HG03066 (cell line): Measurements from ENCODE around the gene DHRS3.

Experiments
- ATAC-seq: cut with Tn5 transposase; IDR thresholded peaks from one replicate; pipeline ENCODE4 v1.9.1; 2021; ENCODE audit warnings: low read depth; ENCODE audit not compliant: unreplicated experiment

Gene DHRS3

DNA sequence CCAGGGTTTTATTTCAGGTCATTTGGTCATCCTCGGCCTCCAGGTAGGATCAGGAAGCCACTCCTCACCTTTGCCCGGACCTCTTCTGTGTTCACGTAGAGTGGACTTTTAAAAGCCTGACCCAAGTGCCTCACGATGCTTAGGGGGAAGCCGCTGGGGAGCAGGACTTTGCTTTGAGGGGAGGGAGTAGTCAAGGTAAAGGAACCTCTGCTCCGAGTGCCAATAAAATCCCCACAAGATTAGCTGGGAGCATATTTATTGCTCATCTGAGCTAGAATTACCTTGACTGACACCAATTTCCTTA lies 603 bp upstream of the DHRS3 start:
- ATAC-seq, result no peak

DNA sequence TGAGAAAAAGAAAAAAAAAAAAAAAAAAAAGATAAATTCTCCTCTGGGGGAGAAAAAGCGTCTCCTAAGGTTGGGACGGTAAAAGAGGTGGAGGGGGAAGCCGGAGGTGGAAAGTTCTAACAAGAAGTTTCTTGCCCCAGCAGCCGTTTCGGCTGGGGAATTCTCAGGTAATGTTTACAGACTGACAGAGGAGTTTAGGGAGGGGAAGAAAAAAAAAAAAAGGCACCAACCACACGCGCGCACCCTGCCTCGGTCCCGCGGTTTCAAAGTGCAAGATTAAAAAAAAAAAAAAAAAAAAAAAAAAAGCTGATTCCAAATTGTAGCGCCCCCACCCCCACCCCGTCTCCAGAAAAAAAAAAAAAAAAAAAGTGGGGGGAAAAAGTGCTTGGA lies 504 bp downstream of the DHRS3 start:
- no peak for ATAC-seq

DNA sequence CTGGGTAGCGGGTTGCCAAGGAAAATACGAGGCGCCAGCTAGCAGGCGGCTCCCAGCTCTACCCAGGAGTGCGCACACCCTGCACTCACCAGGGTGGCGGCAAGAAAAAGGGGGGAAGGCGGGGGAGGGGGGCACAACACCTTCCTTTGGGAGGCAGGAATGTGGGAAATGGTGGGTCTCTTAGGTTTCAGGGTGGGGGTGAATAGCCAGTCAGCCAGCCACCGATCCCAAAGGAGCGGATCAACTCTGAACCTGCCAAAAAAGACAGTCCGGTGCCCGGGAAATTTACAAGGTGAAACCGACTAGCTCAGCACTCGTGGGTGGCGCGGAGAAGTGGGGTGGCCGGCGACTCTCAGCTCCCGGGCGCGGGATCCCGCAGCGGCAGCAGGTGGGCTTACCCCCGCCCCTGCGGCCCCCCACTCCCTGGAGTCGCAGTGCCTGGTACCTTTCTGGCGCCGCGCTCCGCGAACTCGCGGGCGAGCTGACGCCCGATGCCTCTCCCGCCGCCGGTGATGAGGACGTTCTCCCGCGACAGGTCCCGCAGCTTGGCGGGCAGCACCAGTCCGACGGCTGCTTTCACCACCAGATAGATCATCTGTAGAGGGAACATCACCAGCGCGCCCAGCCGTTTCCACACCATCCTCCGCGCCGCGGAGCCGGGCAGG lies 1.2 kb downstream of the DHRS3 start:
- ATAC-seq, result no peak

DNA sequence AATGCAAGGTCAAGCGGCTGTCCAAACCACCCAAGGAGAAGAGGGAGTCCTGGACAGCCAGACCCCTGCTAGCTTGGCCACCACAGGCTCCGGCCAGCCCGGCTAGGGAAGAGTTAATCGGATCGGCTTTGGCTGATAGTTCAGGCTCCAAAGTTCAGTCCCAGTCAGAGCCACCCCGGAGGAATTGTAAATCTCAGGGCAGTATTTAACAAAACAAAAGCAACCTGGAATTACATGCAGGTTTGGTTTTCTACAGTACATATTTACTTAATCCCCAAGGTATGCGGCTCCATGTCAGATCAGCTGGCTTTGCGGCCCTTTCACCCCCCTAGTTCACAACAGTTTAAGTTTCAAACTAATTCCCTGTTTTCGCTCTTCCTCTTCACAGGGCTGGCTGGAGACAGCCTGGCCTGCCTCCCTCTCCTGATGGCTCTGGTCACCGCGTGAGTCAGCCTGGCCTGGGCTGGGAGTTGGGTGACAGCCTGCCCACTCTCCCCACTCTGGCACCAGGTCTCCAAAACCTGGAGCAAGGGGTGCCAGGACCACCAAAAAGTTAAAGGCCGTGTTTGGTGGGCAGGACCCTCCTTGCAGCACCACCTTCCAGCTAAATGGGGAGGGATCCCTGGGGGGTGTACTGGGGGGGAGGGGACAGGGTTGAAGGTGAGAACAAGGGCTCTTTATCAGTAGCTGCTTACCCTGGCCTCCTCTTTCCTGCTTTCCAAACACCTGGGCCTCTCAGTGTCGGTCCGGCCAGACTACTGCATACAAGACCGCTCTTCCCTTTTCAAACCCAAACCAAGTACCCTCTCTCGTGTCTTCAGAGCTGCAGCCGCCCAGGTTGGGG lies 1.9 kb downstream of the DHRS3 start:
- ATAC-seq, result no peak

DNA sequence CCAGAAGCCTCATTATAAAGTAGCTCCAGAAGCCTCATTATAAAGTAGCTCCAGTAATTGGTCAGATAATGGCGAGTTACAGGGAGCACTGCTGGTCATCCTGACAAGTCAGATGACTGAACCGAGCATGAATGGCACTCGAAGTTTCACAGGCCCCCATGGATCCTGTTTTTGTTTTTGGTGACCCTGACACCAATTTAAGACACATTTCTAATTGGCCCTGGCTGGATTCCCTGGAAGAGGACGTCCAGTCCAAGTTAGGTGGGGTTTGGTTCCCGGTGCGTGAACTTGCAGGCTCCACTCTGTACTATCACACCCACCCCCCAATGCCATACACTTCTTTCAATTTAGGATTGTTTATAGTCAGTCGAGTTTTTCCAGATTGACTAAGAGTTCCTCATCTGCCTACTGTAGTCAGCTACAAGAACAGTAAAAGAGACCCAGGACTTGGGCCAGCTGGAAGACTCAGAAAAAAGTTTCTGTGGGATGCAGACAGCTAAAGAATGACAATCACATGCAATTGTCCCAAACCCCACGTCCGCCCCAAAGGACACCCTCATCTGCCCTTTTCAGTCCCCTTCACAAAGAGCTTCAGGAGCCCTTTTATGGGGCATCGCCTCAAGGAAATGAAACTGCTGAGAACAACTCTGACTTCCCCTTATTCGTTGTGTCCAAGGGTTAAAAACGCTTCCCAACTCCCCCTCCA lies 2.7 kb downstream of the DHRS3 start:
- no peak for ATAC-seq

DNA sequence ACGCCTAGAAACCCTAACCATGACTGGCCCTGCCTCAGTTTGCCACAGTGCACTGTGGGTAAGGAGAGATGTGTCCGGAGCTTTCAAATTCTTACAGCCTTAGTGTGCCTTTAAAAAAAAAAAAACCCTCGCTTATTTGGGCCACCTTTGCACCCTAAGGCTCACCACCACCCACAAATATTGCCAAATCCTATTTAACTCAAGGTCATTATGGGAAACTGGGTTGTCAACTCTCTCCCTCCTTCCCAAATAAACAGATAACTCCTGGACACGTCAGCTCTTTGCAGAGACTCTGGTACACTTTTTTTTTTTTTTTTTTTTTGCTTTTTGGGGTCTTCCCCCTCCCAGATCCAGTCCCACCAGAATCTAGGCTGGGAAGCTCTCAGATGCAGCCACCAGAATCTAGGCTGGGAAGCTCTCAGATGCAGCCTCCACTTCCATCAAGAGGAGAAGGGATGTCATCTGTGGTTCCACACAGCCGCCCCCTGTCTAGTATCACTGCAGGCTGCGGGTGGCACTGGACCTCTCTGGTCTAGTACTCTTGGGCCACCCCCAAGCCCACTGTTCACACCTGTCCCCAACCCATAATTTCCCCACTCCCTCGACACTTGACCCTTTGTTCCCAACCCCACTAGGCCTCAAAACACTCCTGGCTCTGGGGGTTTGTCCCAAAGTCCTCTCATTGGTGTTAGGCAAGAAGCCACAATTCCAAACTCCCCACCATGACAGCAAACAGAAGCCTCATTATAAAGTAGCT lies 3.4 kb downstream of the DHRS3 start:
- ATAC-seq, result no peak

DNA sequence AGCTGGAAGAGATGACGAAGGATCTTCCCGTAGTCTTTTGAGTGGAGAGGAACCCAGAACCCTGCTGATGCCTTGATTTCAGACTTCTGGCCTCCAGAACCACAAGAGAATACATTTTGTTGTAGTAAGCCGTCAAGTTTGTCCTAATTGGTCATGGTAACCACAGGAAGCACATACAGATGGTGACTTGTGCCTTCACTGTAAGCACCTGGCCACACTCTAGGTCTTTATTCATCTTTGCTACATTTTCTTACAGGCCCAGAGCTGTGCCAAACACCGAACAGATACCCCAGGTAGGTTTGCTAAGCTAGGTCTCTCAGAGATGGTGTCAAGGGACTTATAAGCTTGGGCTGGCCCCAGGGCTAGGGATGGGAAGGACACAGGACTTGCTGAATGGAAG lies 4.8 kb downstream of the DHRS3 start:
- ATAC-seq, result no peak

DNA sequence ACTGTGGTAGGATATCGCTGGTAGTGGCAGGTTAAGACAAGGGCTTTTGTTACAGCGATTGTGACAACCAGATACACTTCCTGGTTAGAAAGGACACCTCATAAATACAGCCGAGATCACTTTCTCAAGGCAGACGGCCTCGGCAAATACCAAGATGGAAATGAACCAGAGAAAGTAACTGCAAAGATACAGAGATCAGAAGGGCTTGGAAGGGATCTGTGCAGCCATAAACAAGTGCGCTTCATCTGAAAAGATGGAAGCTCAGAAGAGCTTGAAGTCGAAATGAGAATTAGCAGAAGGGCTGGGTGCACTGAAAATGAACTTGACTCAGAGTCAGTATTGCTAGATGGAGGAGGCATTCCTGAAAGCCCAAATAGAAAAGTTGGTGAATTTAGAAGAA lies 7.1 kb downstream of the DHRS3 start:
- ATAC-seq, result no peak

DNA sequence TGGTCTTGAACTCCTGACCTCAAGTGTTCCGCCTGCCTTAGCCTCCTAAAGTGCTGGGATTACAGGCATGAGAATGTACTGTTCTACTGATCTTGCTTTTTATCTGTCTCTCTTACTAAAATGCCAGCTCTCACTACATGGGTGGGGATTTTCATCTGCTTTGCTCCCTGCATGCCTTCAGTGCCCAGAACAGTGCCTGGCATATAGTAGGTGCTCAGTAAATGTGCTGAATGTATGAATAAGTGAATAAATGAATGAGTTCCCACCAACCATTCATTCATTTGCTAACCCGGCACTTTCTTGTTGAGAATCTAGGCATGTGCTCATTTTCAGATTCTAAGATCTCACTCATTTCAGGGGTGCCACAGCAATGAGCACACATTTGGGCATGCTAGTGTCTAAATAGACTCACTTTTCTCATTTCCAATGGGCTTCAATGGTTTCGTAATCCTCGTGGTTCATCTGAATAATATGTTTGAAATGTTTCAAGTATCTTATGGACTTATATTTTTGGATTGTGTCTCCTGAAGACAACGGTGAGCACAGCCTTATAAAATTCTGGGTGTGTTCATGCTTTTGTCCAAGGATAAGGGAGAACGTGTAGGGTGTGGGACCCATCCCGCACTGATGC lies 7.6 kb downstream of the DHRS3 start:
- ATAC-seq, result no peak

DNA sequence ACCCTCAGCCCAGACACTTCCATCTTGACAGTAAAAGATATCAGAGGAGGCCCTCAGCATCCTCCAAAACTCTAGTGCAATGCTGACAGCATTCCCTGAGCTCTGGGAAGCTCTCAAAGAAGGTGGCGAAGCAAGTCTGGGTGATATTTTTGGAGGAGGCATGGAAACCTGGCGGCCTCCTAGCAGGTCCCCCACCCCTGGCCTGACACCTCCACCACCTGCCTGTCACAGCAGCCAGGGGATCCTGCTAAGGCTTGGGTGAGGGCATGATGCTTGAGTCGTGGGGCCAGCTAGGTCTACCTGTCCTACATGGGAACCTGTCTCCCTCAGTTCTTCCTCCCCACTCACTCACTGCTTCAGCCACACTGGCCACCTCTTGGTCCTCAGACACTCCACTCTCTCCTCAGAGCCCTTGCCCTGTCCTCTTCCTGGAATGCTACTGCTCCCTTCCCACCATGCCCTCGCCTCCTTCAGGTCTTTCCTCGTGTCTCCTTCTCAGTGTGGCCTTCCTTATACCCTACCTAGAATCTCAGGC lies 8.5 kb downstream of the DHRS3 start:
- ATAC-seq, result no peak

DNA sequence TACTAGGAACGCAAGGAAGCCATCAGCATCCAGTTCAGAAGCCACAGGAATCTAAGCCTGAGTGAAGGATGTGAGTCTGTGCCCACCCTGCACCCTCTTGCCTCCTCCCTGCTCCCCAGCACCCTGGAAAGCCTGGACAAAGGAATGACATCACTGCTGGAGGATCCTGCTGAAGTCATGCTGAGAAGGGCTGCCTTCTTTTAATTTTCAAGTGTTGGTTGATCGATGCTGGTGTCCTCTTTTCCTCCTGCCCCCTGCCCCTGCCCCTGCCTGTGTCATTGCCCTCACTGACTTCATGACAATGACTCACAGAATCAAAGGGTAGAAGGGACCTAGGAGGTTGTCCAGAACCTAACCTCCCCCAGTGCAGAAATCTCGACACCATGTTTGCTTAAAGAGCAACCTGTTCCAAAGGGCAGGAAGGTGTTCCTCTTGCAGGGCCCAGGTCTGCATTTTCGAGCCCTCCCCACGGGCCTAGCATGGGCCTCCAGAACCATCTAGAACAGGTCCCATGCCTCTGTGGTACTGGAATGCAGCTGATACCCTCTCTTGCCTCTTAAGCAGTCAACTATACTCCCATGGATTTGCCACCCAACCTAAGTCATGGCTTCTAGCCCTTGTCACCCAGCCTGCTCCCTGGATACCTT lies 9.6 kb downstream of the DHRS3 start:
- no peak for ATAC-seq

DNA sequence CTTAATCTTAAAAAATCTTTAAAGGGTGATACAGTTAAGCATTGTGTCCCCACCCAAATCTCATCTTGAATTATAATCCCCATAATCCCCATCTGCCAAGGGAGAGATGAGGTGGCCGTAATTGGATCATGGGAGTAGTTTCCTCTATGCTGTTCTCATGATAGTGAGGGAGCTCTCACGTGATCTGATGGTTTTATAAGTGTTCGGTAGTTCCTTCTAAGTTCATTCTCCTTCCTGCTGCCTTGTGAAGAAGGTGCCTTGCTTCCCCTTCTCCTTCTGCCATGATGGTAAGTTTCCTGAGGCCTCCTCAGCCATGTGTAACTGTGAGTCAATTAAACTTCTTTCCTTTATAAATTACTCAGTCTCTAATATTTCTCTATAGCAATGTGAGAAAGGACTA lies 10.7 kb downstream of the DHRS3 start:
- no peak for ATAC-seq

DNA sequence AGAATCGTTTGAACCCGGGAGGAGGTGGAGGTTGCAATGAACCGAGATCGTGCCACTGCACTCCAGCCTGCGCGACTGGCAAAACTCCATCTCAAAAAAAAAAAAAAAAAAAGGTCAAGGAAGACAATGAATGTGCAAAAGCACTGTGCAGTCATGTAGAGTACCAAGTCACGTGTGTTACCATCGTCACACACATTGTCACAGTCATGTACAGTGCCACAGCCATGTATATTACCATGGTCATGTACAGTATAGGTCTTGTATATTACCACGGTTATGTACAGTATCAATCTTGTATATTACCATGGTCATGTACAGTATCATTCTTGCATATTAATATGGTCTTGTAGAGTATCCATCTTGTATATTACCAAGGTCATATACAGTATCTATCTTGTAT lies 13.0 kb downstream of the DHRS3 start:
- ATAC-seq, result no peak

DNA sequence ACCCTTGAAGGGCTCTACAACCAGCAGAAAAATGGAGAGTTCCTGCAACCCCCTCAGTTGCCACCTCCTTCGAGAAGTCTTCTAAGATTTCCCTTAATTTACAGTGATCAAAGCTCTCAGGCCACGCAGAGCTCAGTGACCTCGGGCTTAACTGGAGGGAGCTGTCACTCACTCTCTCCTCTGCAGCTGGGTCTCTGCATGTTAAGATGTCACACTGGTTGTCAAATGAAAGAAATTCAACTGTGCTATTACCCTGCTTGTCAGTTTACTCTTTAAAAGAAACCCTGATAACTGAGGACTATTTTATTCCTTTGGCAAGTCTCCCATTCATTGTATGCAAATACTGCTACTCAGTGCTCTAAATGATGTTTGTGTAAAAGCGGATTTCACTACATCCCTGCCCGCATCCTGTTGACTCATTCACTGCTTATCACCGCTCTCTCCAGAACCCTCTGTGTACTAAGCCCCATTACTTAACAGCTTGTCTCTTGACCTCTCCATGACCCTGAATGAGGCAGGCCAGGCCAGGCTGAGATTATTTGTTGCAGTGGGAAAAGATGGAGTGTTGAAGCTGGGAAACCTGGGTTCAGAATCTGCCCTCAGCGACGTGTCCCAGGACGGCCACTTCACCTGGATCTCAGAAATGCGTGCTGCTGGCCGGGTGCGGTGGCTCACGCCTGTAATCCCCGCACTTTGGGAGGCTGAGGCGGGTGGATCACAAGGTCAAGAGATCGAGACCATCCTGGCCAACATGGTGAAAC lies 13.7 kb downstream of the DHRS3 start:
- peak; percentile 65 for ATAC-seq

DNA sequence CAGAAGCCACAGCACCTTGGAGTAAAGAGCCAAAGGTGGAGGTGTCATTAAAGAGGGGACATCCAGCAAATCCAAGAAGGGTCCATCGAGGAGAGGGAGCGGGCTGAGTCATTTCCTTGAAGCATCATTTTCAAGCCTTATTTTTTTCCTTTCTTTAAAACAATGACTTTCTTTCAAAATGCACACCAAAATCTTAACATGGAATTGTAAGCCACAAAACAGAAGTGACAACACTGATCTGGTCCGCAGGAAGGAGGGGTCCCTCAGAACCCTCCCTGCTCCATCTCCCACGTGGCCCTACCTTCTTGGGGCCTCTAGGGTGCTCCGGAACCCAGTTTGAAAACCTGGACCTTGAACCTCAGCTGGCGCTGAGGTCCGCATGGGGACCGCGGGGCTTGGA lies 14.8 kb downstream of the DHRS3 start:
- no peak for ATAC-seq

DNA sequence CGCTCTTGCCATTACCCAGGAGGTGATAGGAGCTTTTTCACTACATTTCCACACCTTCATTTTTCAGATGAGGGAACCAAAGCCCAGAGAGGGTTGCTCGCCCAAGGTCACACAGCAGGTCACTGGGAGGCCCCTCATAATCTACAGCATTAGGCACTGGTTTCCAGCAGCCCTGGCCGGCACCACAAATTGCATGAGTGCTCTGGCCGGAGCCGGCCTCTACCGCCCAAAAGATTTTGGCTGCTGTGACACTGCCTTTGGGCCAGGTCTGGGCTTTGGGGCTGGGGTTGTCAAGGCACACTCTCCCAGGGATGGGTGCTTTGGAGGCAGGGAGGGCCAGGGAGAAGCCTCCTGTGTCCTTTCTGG lies 15.4 kb downstream of the DHRS3 start:
- ATAC-seq, result no peak

DNA sequence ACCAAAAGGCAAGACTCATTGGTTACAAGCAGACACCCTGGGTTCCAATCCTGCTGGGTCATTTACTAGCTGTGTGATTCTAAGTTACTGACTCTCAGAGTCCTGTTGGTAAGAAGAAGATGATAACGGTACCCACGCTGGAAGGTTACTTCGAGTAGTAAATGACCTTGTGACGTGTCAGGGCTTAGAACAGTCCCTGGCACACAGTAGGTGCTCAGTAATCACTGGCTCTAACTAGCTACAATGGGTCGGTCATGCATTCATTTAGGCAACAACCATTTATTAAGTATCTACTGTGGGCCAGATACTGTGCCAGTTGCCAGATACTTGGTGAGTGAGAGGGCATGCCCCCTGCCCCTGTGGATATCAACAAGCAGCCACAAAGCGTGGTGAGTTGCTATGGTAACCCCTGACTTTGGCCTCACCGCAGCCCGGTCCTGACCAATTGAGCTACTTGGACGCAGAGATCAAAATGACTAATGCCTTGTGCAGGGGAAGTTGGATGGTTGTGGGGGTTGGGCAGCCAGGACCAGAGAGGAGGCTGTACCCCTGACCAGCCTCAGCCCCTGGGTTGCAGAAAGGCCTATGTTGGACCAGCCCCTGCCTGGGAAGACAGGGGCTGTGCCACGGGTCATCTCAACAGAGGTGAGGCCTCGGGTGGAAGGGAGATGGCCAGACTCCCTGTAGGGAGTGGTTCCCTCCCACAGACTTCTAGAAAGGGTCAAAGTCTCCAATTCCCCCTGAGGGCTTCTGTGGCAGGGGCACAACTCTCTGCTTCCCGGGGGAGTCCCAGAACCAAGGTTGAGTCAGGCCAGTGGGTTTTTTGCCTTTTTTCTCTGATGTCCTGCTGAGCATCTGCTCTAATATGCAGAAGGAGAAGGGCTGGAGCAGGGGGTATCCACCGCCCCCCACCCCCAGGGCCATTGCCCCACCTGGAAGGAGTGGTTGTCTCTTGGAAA lies 16.0 kb downstream of the DHRS3 start:
- no peak for ATAC-seq
